Suprapubic skin (tissue), 4 donors: ENCODE measurements around the gene SMARCA4.

Experiments used
- POLR2A ChIP-seq, 2 donors: fragments of 450-650 bp; IDR thresholded peaks; one replicate each; pipeline ENCODE4 v1.6.1; 2017; ENCODE audit warnings: antibody characterized with exemption in 2 of 2, mild to moderate bottlenecking in 2 of 2, moderate library complexity in 2 of 2
- POLR2AphosphoS5 ChIP-seq, 3 donors: sonication (generic); formaldehyde crosslinking; IDR thresholded peaks; one replicate each; pipeline ENCODE4 v1.6.1; 2017; ENCODE audit warnings: antibody characterized with exemption in 3 of 3
- TF ChIP-seq, protein P1 (sequence below), 2 donors: fragments of 200-600 bp in 1 of 2; fragments of 450-650 bp in 1 of 2; sonication (generic) in 1 of 2; IDR thresholded peaks; one replicate each; pipeline ENCODE4 v1.5.1; 2016 to 2019; ENCODE audit warnings: antibody characterized with exemption in 2 of 2, mild to moderate bottlenecking in 1 of 2, moderate library complexity in 1 of 2

GRCh38 chr19:11050323-11051114 lies 89.7 kb downstream of the SMARCA4 start:
- TF ChIP-seq POLR2AphosphoS5 (IDR thresholded peaks at IDR 0.05) (no peak), POLR2A (IDR thresholded peaks at IDR 0.05) (no peak)
- TF ChIP-seq, protein P1, sequence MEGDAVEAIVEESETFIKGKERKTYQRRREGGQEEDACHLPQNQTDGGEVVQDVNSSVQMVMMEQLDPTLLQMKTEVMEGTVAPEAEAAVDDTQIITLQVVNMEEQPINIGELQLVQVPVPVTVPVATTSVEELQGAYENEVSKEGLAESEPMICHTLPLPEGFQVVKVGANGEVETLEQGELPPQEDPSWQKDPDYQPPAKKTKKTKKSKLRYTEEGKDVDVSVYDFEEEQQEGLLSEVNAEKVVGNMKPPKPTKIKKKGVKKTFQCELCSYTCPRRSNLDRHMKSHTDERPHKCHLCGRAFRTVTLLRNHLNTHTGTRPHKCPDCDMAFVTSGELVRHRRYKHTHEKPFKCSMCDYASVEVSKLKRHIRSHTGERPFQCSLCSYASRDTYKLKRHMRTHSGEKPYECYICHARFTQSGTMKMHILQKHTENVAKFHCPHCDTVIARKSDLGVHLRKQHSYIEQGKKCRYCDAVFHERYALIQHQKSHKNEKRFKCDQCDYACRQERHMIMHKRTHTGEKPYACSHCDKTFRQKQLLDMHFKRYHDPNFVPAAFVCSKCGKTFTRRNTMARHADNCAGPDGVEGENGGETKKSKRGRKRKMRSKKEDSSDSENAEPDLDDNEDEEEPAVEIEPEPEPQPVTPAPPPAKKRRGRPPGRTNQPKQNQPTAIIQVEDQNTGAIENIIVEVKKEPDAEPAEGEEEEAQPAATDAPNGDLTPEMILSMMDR (IDR thresholded peaks at IDR 0.05), result no peak
